Spleen (tissue), 11 donors: ENCODE measurements around the gene MFN1. TPM values are rescaled to one million over a fixed set of nuclear protein-coding genes. Genes with fewer than 3 reads are reported as not detected.
"Not testable (repeated sequence)": the region's sequence is repeated elsewhere in the genome, so short reads cannot be mapped to it uniquely, and the experiment has no call there.

Source experiments
- DNase-seq: peaks from one replicate; pipeline ENCODE4 v3.0.0-alpha.2; 2020
- H3K27ac ChIP-seq, 8 donors: fragments of 200-600 bp; sonication (generic) in 7 of 8; 1 replicate in 4 of 8; 2 replicates in 4 of 8; pipeline versions ENCODE4 v1.5.0 to v1.8.0; 2016 to 2021; ENCODE audit warnings: inconsistent platforms in 4 of 8, mild to moderate bottlenecking in 4 of 8, moderate library complexity in 1 of 8
- H3K27me3 ChIP-seq, 7 donors: fragments of 200-600 bp; sonication (generic) in 6 of 7; replicated peaks in 1 of 7; 1 replicate in 4 of 7; 2 replicates in 3 of 7; pipeline versions ENCODE4 v1.5.0 to v1.8.0; 2016 to 2021; ENCODE audit warnings: inconsistent platforms in 3 of 7, mild to moderate bottlenecking in 1 of 7
- H3K36me3 ChIP-seq, 6 donors: fragments of 200-600 bp; sonication (generic) in 5 of 6; 1 replicate in 4 of 6; 2 replicates in 2 of 6; pipeline versions ENCODE4 v1.5.0 to v1.8.0; 2016 to 2021; ENCODE audit warnings: inconsistent platforms in 2 of 6
- H3K4me1 ChIP-seq, 6 donors: fragments of 200-600 bp; sonication (generic) in 5 of 6; 1 replicate in 3 of 6; 2 replicates in 3 of 6; pipeline versions ENCODE4 v1.5.0 to v1.8.0; 2016 to 2021; ENCODE audit warnings: inconsistent platforms in 3 of 6
- H3K4me3 ChIP-seq, 8 donors: fragments of 200-600 bp; sonication (generic) in 7 of 8; 1 replicate in 4 of 8; 2 replicates in 4 of 8; pipeline versions ENCODE4 v1.5.0 to v1.8.0; 2016 to 2021; ENCODE audit warnings: inconsistent platforms in 4 of 8, mild to moderate bottlenecking in 4 of 8, moderate library complexity in 2 of 8
- H3K9me3 ChIP-seq, 8 donors: fragments of 200-600 bp; sonication (generic) in 7 of 8; 1 replicate in 4 of 8; 2 replicates in 4 of 8; pipeline versions ENCODE4 v1.5.0 to v1.8.0; 2016 to 2021; ENCODE audit warnings: inconsistent platforms in 4 of 8
- CTCF ChIP-seq, 11 experiments: fragments of 200-600 bp in 7 of 11; fragments of 450-650 bp in 4 of 11; sonication (generic) in 4 of 11; IDR thresholded peaks in 8 of 11; conservative IDR thresholded peaks in 3 of 11; 1 replicate in 7 of 11; 2 replicates in 4 of 11; pipeline versions ENCODE4 v1.4.0 to v1.8.0; 2016 to 2021; ENCODE audit warnings: antibody characterized with exemption in 11 of 11, inconsistent platforms in 4 of 11, mild to moderate bottlenecking in 1 of 11
- POLR2A ChIP-seq, 3 donors: fragments of 450-650 bp; IDR thresholded peaks; one replicate each; pipeline ENCODE4 v1.5.1; 2017; ENCODE audit warnings: antibody characterized with exemption in 3 of 3, mild to moderate bottlenecking in 1 of 3
- POLR2AphosphoS5 ChIP-seq, 3 donors: sonication (generic); formaldehyde crosslinking; IDR thresholded peaks; one replicate each; pipeline ENCODE4 v1.5.1; 2017; ENCODE audit warnings: antibody characterized with exemption in 3 of 3
- WGBS, 5 donors: extraction: QIAGEN DNeasy Blood & Tissue Kit in 3 of 5; methylation state at CpG; one replicate each; pipeline versions ENCODE4 v1.1.5 to v1.1.7; 2013 to 2018; 5-methylcytosine and 5-hydroxymethylcytosine counted together
- intact Hi-C: fragments of 100-400 bp; cut with DNase I; formaldehyde crosslinking; loops from one replicate; pipeline ENCODE4 v1.15.0; 2023; ENCODE audit warnings: low total_unique reads
- polyA plus RNA-seq, 3 donors: library from polyadenylated mRNA; stranded (reverse); fragments of 200-250 nt; gene quantifications; one replicate each; pipeline ENCODE4 v1.2.1, GENCODE V29; 2013
- total RNA-seq, 7 donors: library from RNA; depleted of rRNA in 3 of 7; stranded (reverse); fragments of >200 nt in 3 of 7; fragmentation: NEBNext Ultra II Directional in 4 of 7; extraction: Animal tissue kit (Norgen Biotek cat#: 25700) in 4 of 7; gene quantifications; one replicate each; pipeline versions ENCODE4 v1.1.0 to v1.2.1, GENCODE V29; 2016 to 2021
- donor health status: healthy with polysubstance abuse.
- donor health status: DM: no; HTN: no; CAD: no; lungs with moderate emphysema.
- donor health status: DM: no; HTN: no; CAD: no.
- donor health status: Bipolar disorder and iron deficiency.
- donor health status: healthy.
- donor health status: DM: no; HTN: no; CAD: no.
- donor health status: DM: yes; HTN: yes; CAD: no.

Gene MFN1
- total and polyA plus RNA-seq, 10 donors: 19.0 to 74.4 (median 54.3) TPM

GRCh38 chr3:179301645-179302044 is 45.9 kb upstream of the MFN1 start:
- peaks cover 0 to 9% (median 0%) of the 10 kb centered on the region in 8 donors for H3K9me3 ChIP-seq
- H3K4me1 ChIP-seq: no peaks in the 10 kb centered on the region
- DNase-seq: no peak
- intact Hi-C loops: no loop called here
- TF ChIP-seq POLR2A (IDR thresholded peaks at IDR 0.05) (no peak), POLR2AphosphoS5 (IDR thresholded peaks at IDR 0.05) (no peak), CTCF (IDR thresholded peaks at IDR 0.05 in 8 of 11, conservative IDR thresholded peaks at IDR 0.05 in 3 of 11) (no peak)
- WGBS, 5 donors: 64 to 66% (median 65%) methylated on average over 3 of the region's 3 CpGs
- H3K36me3 ChIP-seq: no peaks in the 10 kb centered on the region
- no peaks in the 10 kb centered on the region for H3K27me3 ChIP-seq
- no peak overlapping the region for H3K27ac ChIP-seq
- no peak overlapping the region for H3K4me3 ChIP-seq

GRCh38 chr3:179302111-179302510 is 45.4 kb upstream of the MFN1 start:
- no peak for DNase-seq
- no peaks in the 10 kb centered on the region for H3K36me3 ChIP-seq
- WGBS, 5 donors: 89 to 94% (median 91%) methylated on average over 7 of the region's 7 CpGs
- no peaks in the 10 kb centered on the region for H3K27me3 ChIP-seq
- no peak overlapping the region for H3K4me3 ChIP-seq
- no peak for TF ChIP-seq POLR2AphosphoS5 (IDR thresholded peaks at IDR 0.05)
- no peak for TF ChIP-seq CTCF (IDR thresholded peaks at IDR 0.05 in 8 of 11, conservative IDR thresholded peaks at IDR 0.05 in 3 of 11)
- no peak for TF ChIP-seq POLR2A (IDR thresholded peaks at IDR 0.05)
- H3K4me1 ChIP-seq: no peaks in the 10 kb centered on the region
- no peak overlapping the region for H3K27ac ChIP-seq
- H3K9me3 ChIP-seq: peaks cover 0 to 9% (median 0%) of the 10 kb centered on the region in 8 donors
- intact Hi-C loops: no loop called here

- intact Hi-C loops: no loop called here
- no peaks in the 10 kb centered on the region for H3K27me3 ChIP-seq
- DNase-seq: no peak
- peaks cover 0 to 2% (median 0%) of the 10 kb centered on the region in 8 donors for H3K9me3 ChIP-seq
- no peak overlapping the region for H3K27ac ChIP-seq
- H3K4me3 ChIP-seq: no peak overlapping the region
- H3K36me3 ChIP-seq: no peaks in the 10 kb centered on the region
- peaks cover 0 to 12% (median 0%) of the 10 kb centered on the region in 6 donors for H3K4me1 ChIP-seq
- 15 to 33% (median 25%) methylated on average over 2 of the region's 2 CpGs for WGBS, 5 donors
- TF ChIP-seq CTCF (IDR thresholded peaks at IDR 0.05 in 8 of 11, conservative IDR thresholded peaks at IDR 0.05 in 3 of 11) (no peak), POLR2A (IDR thresholded peaks at IDR 0.05) (no peak), POLR2AphosphoS5 (IDR thresholded peaks at IDR 0.05) (no peak)
These were observed 42.9 kb upstream of the MFN1 start for GRCh38 chr3:179304605-179305004.

- WGBS, 5 donors: 84 to 95% (median 86%) methylated on average over 2 of the region's 2 CpGs
- DNase-seq, H3K27me3 ChIP-seq, intact Hi-C loops, H3K36me3 ChIP-seq, H3K9me3 ChIP-seq, H3K27ac ChIP-seq, H3K4me3 ChIP-seq: not testable (repeated sequence)
- H3K4me1 ChIP-seq: peaks cover 0 to 16% (median 0%) of the 10 kb centered on the region in 6 donors
These were observed 40.1 kb upstream of the MFN1 start for GRCh38 chr3:179307362-179307761.

GRCh38 chr3:179308001-179308400 is 39.5 kb upstream of the MFN1 start:
- DNase-seq: no peak

More at GRCh38 chr3:179308001-179308400, 39.5 kb upstream of the MFN1 start:
- no peaks in the 10 kb centered on the region for H3K36me3 ChIP-seq
- H3K4me1 ChIP-seq: peaks cover 0 to 16% (median 0%) of the 10 kb centered on the region in 6 donors
- no peak overlapping the region for H3K4me3 ChIP-seq
- TF ChIP-seq POLR2A (IDR thresholded peaks at IDR 0.05) (no peak), POLR2AphosphoS5 (IDR thresholded peaks at IDR 0.05) (no peak), CTCF (IDR thresholded peaks at IDR 0.05 in 8 of 11, conservative IDR thresholded peaks at IDR 0.05 in 3 of 11) (no peak)
- intact Hi-C loops: no loop called here
- no peaks in the 10 kb centered on the region for H3K27me3 ChIP-seq
- H3K27ac ChIP-seq: no peak overlapping the region
- no peaks in the 10 kb centered on the region for H3K9me3 ChIP-seq
